GM12892 (cell line): Measurements from ENCODE around the gene GYS1.

Source experiments
- POLR2A ChIP-seq: IDR thresholded peaks from 2 replicates; pipeline ENCODE4 v1.6.1; 2011; ENCODE audit warnings: low read depth, low read length, control low read depth
- POLR2AphosphoS5 ChIP-seq: IDR thresholded peaks from 2 replicates; pipeline ENCODE4 v1.6.1; 2011; ENCODE audit warnings: low read depth, low read length, control low read depth
- TAF1 ChIP-seq: IDR thresholded peaks from 2 replicates; pipeline ENCODE4 v1.6.1; 2011; ENCODE audit warnings: low read depth, mild to moderate bottlenecking, control low read depth, low read length, borderline replicate concordance

DNA sequence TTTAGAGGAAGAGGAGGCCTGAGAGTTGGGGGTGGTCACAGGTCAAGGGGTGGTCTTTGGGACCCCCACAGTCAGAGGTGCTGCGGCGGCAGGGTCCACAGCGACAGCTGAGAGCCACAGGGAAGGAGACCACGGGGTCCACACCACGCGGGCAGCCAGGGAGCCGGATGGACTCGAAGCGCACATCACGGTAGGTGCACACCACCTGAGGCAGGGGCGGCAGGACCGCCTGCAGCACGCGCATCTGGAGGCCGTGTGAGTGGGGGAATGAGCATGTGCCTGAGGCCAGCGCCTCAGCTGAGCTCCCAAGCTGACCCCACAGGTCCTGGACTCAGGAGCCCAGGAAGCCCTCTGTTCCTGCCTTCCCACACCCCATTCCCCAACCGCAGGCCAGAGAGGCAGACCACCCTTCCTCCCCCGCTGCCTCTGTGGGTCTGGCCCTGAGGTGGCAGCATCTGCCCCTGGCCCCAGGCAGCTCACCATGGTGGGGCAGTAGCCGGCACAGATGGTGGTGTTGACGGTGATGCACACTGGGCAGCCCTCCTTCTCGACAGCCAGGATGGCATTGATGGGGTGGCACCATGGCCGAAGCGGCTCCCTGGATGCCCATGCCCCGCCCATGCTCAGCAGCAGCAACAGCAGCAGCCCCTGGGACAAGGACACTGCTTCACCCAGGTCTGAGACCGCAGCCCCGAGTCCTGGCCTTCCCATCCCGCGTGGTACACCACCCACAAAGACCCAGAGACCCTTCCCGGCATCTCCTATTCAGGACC, 23.1 kb upstream of the GYS1 start:
- TF ChIP-seq POLR2A (no peak), POLR2AphosphoS5 (no peak), TAF1 (no peak)
